HL-60 (cell line): Measurements from ENCODE around the gene LY6G6D.

Experiments used
- CTCF ChIP-seq: IDR thresholded peaks from one replicate; pipeline ENCODE4 v1.5.1; 2011; ENCODE audit warnings: low read length, control low read depth, inconsistent platforms; ENCODE audit not compliant: insufficient read depth
- GABPA ChIP-seq: IDR thresholded peaks from 2 replicates; pipeline ENCODE4 v1.6.1; 2012; ENCODE audit warnings: low read depth
- POLR2AphosphoS5 ChIP-seq: IDR thresholded peaks from 2 replicates; pipeline ENCODE4 v1.6.1; 2012; ENCODE audit warnings: low read depth
- REST ChIP-seq: IDR thresholded peaks from 2 replicates; pipeline ENCODE4 v1.6.1; 2012; ENCODE audit warnings: low read depth; ENCODE audit not compliant: insufficient replicate concordance

- TF ChIP-seq GABPA (no peak), CTCF (no peak), REST (no peak), POLR2AphosphoS5 (no peak)
These were observed 15.5 kb downstream of the LY6G6D start for GRCh38 chr6:31730631-31731086.
